ENCODE results near the gene MMADHC.

DNA sequence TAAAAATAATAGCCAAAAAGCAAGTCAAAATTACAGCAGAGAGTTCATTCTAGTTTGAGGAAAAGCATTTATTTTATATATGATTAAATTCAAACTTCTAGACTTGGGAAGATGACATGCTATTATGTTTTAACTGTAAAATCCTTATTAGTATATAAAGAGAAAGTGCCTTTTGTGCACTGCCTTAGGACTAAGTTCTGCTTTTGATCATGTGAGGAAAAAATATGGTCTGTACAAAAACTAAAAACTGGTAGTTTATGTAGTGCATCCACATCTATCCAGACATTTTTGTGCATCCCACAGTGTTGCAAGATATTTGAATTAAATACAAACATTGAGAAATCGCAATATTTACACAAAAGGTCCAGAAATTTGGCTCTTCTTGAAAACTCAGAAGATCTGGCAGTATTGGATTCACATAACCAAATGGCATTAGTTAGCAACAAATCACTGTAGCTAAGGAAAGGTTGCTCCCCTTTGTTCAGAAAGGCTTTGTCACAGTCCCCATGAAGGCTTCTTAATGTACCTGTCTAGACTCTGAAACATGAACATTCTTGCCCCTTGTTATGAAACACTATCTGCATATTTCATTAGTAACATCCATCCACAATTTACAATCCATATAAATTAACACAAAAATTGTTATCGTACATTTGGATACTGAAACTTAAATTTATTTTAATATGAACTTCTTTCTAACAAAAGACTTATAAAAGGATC, 2.2 kb downstream of the MMADHC start:
- TF ChIP-seq, protein P1, sequence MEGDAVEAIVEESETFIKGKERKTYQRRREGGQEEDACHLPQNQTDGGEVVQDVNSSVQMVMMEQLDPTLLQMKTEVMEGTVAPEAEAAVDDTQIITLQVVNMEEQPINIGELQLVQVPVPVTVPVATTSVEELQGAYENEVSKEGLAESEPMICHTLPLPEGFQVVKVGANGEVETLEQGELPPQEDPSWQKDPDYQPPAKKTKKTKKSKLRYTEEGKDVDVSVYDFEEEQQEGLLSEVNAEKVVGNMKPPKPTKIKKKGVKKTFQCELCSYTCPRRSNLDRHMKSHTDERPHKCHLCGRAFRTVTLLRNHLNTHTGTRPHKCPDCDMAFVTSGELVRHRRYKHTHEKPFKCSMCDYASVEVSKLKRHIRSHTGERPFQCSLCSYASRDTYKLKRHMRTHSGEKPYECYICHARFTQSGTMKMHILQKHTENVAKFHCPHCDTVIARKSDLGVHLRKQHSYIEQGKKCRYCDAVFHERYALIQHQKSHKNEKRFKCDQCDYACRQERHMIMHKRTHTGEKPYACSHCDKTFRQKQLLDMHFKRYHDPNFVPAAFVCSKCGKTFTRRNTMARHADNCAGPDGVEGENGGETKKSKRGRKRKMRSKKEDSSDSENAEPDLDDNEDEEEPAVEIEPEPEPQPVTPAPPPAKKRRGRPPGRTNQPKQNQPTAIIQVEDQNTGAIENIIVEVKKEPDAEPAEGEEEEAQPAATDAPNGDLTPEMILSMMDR (IDR thresholded peaks at IDR 0.05; ENCODE audit: insufficient read depth, low read length, poor library complexity, severe bottlenecking): no peak
- no peak for TF ChIP-seq EZH2phosphoT487 (conservative IDR thresholded peaks at IDR 0.05; ENCODE audit: low read length)
